ENCODE measurements around the gene RARS1. TPM values are rescaled to one million over a fixed set of nuclear protein-coding genes. Genes with fewer than 3 reads are reported as not detected.

RARS1 gene
- total and polyA plus RNA-seq, 2 of the 8 experiments (the other 6 are each of a cell fraction or from before 2014, with no cell fraction given) = 30.2 to 108 TPM

- TF ChIP-seq KDM1A (IDR thresholded peaks at IDR 0.05; ENCODE audit: borderline replicate concordance, low read length) = no peak
- TF ChIP-seq EZH2 (IDR thresholded peaks at IDR 0.05; ENCODE audit: low read depth, low read length, severe bottlenecking) = no peak
- no peak for TF ChIP-seq TAF1 (IDR thresholded peaks at IDR 0.05; ENCODE audit: low read depth, low read length)
- Histone ChIP-seq H2AFZ (ENCODE audit: low read length) (no peak overlapping the region), H3K36me3 (ENCODE audit: control insufficient read depth in 2 of 4, insufficient read depth in 4 of 4, low read length in 3 of 4) (peaks cover 3 to 26% (median 7%) of the 10 kb centered on the region in 4 experiments; a peak in 6 of 8 replicates), H4K8ac (ENCODE audit: extremely low read depth, insufficient read depth, low read length) (no peak overlapping the region), H4K20me1 (replicated peaks in 1 of 2; ENCODE audit: control insufficient read depth in 1 of 2, insufficient read depth in 2 of 2, low read length in 2 of 2) (no peaks in the 10 kb centered on the region), H3K27ac (ENCODE audit: low read depth, low read length) (no peak overlapping the region), H2BK5ac (ENCODE audit: low read depth, low read length) (no peak overlapping the region), H3K9ac (replicated peaks in 1 of 4; ENCODE audit: extremely low read depth in 1 of 4, low read depth in 3 of 4, low read length in 3 of 4) (no peak overlapping the region), H2AK5ac (ENCODE audit: low read depth, low read length) (no peak overlapping the region), H3K18ac (ENCODE audit: extremely low read depth, low read length) (no peak overlapping the region), H3K27me3 (replicated peaks in 1 of 4; ENCODE audit: control insufficient read depth in 3 of 4, extremely low read depth in 1 of 4, insufficient read depth in 3 of 4, low read length in 3 of 4) (no peaks in the 10 kb centered on the region), H3K79me2 (ENCODE audit: control insufficient read depth in 1 of 2, insufficient read depth in 2 of 2, low read length in 2 of 2) (no peaks in the 10 kb centered on the region), H3K23me2 (ENCODE audit: low read depth, low read length) (no peaks in the 10 kb centered on the region), H2BK20ac (ENCODE audit: low read length) (no peak overlapping the region), H3K56ac (replicated peaks; ENCODE audit: insufficient read length, low read depth, low read length) (no peak overlapping the region), H3K23ac (ENCODE audit: insufficient read length) (no peak overlapping the region), H3K4ac (replicated peaks; ENCODE audit: insufficient read length, low read depth, low read length) (no peak overlapping the region), H3K4me3 (ENCODE audit: extremely low read depth in 1 of 4, insufficient read depth in 2 of 4, low read depth in 3 of 4, low read length in 4 of 4) (no peak overlapping the region), H2BK120ac (replicated peaks; ENCODE audit: low read depth, low read length) (no peak overlapping the region), H3K79me1 (ENCODE audit: low read depth, low read length) (no peaks in the 10 kb centered on the region), H4K5ac (ENCODE audit: insufficient read length, low read depth, low read length) (no peak overlapping the region), H3K14ac (ENCODE audit: insufficient read length) (no peak overlapping the region), H3K4me1 (replicated peaks in 1 of 4; ENCODE audit: control insufficient read depth in 3 of 4, insufficient read depth in 4 of 4, low read length in 3 of 4) (no peaks in the 10 kb centered on the region), H2BK12ac (ENCODE audit: low read depth, low read length) (no peak overlapping the region), H2BK15ac (ENCODE audit: low read length) (no peak overlapping the region), H3K9me3 (ENCODE audit: insufficient read depth in 2 of 2, low read depth in 1 of 2, low read length in 1 of 2) (no peaks in the 10 kb centered on the region), H4K91ac (replicated peaks; ENCODE audit: insufficient read length, low read length) (no peak overlapping the region), H3K4me2 (ENCODE audit: insufficient read depth in 1 of 2, low read depth in 2 of 2, low read length in 2 of 2) (no peak overlapping the region)
- POLR2A ChIA-PET (ENCODE audit: partially characterized antibody) = no interaction called here
- WGBS, 2 experiments (ENCODE audit: extremely low coverage in 1 of 2, insufficient coverage in 1 of 2, insufficient read length in 1 of 2, insufficient replicate concordance in 2 of 2, low coverage in 1 of 2, low lambda C conversion rate in 2 of 2, missing lambda C conversion rate in 1 of 2) = 93% methylated on average over 5 of the region's 5 CpGs; no CpG with 5 or more reads in 1 of the 2 experiments
- CTCF ChIA-PET (ENCODE audit: partially characterized antibody) = interaction anchor here (0.5 to 0.7 kb wide), 2 partner anchors 156 to 173 kb away, joined by 3 read pairs; no protein-coding TSS in a partner anchor
- no peak for FAIRE-seq
- no peak for DNase-seq (ENCODE audit: low read depth in 1 of 2, low spot score in 2 of 2)
Observed at GRCh38 chr5:168438349-168438748, 47.9 kb upstream of the RARS1 start.
